Breast epithelium (tissue), 4 donors: ENCODE data around the gene USP28. TPM values are rescaled to one million over a fixed set of nuclear protein-coding genes. Genes with fewer than 3 reads are reported as not detected.

ENCODE experiments used
- DNase-seq, 2 donors: peaks; one replicate each; pipeline ENCODE4 v3.0.0-alpha.2; 2019; ENCODE audit warnings: low spot score in 2 of 2
- H3K27ac ChIP-seq, 2 donors: fragments of 200-600 bp; sonication (generic) in 1 of 2; one replicate each; pipeline ENCODE4 v1.5.1; 2016 to 2019; ENCODE audit warnings: mild to moderate bottlenecking in 1 of 2
- H3K27me3 ChIP-seq, 2 donors: fragments of 200-600 bp; sonication (generic) in 1 of 2; one replicate each; pipeline versions ENCODE4 v1.5.1 to v1.6.0; 2017 to 2019; ENCODE audit warnings: control low read depth in 1 of 2, mild to moderate bottlenecking in 1 of 2
- H3K36me3 ChIP-seq: fragments of 200-600 bp; one replicate; pipeline ENCODE4 v1.5.1; 2019
- H3K4me1 ChIP-seq, 2 donors: fragments of 200-600 bp; sonication (generic); one replicate each; pipeline ENCODE4 v1.5.1; 2016 to 2019; ENCODE audit warnings: control low read depth in 1 of 2
- H3K4me3 ChIP-seq, 3 donors: fragments of 200-600 bp; sonication (generic); 1 replicate in 2 of 3; 2 replicates in 1 of 3; pipeline ENCODE4 v1.5.1; 2016 to 2019; ENCODE audit warnings: mild to moderate bottlenecking in 3 of 3, moderate library complexity in 2 of 3
- H3K9me3 ChIP-seq, 2 donors: fragments of 200-600 bp; sonication (generic) in 1 of 2; one replicate each; pipeline ENCODE4 v1.5.1; 2016 to 2019; ENCODE audit warnings: control low read depth in 1 of 2
- POLR2A ChIP-seq: fragments of 450-650 bp; IDR thresholded peaks from one replicate; pipeline ENCODE4 v1.6.1; 2016; ENCODE audit warnings: antibody characterized with exemption, mild to moderate bottlenecking, moderate library complexity
- POLR2AphosphoS5 ChIP-seq, 3 donors: sonication (generic); formaldehyde crosslinking; IDR thresholded peaks; one replicate each; pipeline ENCODE4 v1.6.1; 2017; ENCODE audit warnings: antibody characterized with exemption in 3 of 3
- intact Hi-C: fragments of 100-400 bp; cut with DNase I; formaldehyde crosslinking; loops from one replicate; pipeline ENCODE4 v1.15.1; 2023; ENCODE audit warnings: low total_unique reads
- total RNA-seq, 3 donors: library from RNA; depleted of rRNA; stranded (reverse); fragments of >200 nt; gene quantifications; one replicate each; pipeline ENCODE4 v1.1.0, GENCODE V29; 2016
- TF ChIP-seq, protein P1 (sequence below), 3 donors: fragments of 450-650 bp; IDR thresholded peaks; one replicate each; pipeline ENCODE4 v1.5.1; 2016 to 2017; ENCODE audit warnings: antibody characterized with exemption in 3 of 3, mild to moderate bottlenecking in 3 of 3, moderate library complexity in 3 of 3

The USP28 gene
- total RNA-seq, 3 donors from 2014 or later, result 15.5 to 38.5 (median 30.2) TPM

DNA sequence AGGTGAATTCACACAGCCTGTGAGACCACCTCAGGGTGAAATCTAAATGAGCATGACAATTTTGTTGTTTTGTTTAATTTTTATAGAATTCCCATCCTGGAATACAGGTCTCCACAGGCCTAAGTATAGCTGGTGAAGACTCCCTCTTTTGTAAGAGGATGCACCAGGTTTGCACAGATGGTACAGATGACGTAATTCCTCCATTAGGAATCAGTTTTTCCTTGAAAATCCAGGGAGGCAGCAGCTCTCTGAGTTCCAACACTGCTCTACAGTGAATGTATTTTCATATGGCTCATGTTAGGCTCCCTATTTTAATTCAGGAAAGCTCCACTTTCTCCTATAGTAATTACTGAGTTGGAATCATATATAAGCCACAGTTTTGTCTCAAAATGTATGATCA, 47.2 kb downstream of the USP28 start:
- Histone ChIP-seq H3K9me3 (no peaks in the 10 kb centered on the region), H3K27me3 (no peaks in the 10 kb centered on the region), H3K4me1 (no peaks in the 10 kb centered on the region), H3K36me3 (no peaks in the 10 kb centered on the region), H3K4me3 (no peak overlapping the region), H3K27ac (no peak overlapping the region)
- DNase-seq, result no peak
- TF ChIP-seq POLR2AphosphoS5 (IDR thresholded peaks at IDR 0.05), result no peak
- no peak for TF ChIP-seq POLR2A
- TF ChIP-seq, protein P1, sequence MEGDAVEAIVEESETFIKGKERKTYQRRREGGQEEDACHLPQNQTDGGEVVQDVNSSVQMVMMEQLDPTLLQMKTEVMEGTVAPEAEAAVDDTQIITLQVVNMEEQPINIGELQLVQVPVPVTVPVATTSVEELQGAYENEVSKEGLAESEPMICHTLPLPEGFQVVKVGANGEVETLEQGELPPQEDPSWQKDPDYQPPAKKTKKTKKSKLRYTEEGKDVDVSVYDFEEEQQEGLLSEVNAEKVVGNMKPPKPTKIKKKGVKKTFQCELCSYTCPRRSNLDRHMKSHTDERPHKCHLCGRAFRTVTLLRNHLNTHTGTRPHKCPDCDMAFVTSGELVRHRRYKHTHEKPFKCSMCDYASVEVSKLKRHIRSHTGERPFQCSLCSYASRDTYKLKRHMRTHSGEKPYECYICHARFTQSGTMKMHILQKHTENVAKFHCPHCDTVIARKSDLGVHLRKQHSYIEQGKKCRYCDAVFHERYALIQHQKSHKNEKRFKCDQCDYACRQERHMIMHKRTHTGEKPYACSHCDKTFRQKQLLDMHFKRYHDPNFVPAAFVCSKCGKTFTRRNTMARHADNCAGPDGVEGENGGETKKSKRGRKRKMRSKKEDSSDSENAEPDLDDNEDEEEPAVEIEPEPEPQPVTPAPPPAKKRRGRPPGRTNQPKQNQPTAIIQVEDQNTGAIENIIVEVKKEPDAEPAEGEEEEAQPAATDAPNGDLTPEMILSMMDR (IDR thresholded peaks at IDR 0.05), result no peak
- intact Hi-C loops, result no loop called here

DNA sequence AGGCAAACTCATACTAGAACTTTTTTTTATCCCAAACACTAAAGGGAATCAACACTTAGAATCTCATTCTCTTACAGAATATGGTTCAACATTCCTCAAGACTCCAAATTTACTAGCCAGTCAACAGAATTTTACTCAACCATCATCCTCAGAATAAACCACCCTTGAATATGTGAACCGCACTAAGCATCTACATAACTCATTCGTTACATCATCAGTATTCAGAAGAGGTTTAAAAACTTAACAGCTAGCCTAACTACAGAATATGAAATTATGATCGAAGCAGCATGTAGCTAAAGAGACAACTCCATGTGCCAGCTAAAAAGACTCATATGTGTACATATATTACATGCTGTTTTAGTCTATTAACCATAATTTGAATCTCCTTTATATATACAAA, 47.9 kb downstream of the USP28 start:
- Histone ChIP-seq H3K36me3 (no peaks in the 10 kb centered on the region), H3K4me1 (no peaks in the 10 kb centered on the region), H3K27ac (no peak overlapping the region), H3K9me3 (no peaks in the 10 kb centered on the region), H3K4me3 (no peak overlapping the region), H3K27me3 (no peaks in the 10 kb centered on the region)
- DNase-seq, result no peak
- intact Hi-C loops, result no loop called here
- no peak for TF ChIP-seq POLR2AphosphoS5 (IDR thresholded peaks at IDR 0.05)
- TF ChIP-seq, protein P1 (IDR thresholded peaks at IDR 0.05), result no peak

DNA sequence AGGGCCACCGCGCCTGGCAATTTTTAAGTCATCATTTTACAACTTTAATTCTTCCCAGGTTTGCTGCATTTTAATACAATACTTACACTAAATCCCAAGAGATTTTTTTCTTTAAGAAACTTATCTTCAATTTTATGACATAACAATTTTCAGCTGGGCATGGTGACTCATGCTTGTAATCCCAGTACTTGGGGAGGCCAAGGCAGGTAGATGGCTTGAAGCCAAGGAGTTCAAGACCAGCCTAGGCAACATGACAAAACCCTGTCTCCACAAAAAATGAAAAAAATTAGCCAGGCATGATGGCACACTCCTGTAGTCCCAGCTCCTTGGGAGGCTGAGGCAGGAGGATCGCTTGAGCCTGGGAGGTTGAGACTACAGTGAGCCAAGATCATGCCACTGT, 56.9 kb downstream of the USP28 start:
- no peak overlapping the region for H3K4me3 ChIP-seq
- TF ChIP-seq, protein P1 (IDR thresholded peaks at IDR 0.05), result no peak
- TF ChIP-seq POLR2A (no peak), POLR2AphosphoS5 (IDR thresholded peaks at IDR 0.05) (no peak)
- DNase-seq, result no peak
- H3K36me3 ChIP-seq, result no peaks in the 10 kb centered on the region
- intact Hi-C loops, result no loop called here
- no peaks in the 10 kb centered on the region for H3K4me1 ChIP-seq
- no peak overlapping the region for H3K27ac ChIP-seq
- no peaks in the 10 kb centered on the region for H3K9me3 ChIP-seq
- H3K27me3 ChIP-seq, result no peaks in the 10 kb centered on the region

DNA sequence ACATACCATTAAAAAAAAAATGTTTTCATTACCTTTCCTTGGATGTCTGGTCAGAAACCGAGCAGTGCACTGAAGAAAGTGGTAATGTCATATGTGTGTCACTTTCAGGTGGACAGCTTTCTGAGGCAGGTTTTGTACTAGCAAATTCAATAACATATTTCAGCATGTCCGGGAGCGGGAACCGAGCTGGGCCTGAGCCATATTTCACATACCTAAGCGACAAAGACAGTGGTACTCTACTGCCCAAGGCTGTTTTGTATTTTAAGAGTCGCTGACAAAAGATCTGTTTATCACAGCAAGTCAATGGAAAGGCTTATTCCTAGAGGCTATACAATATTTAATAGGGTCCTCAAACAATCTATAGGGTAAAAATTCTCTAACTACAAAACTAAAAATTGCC, 57.7 kb downstream of the USP28 start:
- no peaks in the 10 kb centered on the region for H3K9me3 ChIP-seq
- no peaks in the 10 kb centered on the region for H3K27me3 ChIP-seq
- no peak overlapping the region for H3K27ac ChIP-seq
- TF ChIP-seq, protein P1 (IDR thresholded peaks at IDR 0.05), result no peak
- TF ChIP-seq POLR2AphosphoS5 (IDR thresholded peaks at IDR 0.05), result no peak
- no peak for TF ChIP-seq POLR2A
- peak; percentile 57 to 70 for DNase-seq
- intact Hi-C loops, result no loop called here
- no peaks in the 10 kb centered on the region for H3K4me1 ChIP-seq
- H3K4me3 ChIP-seq, result no peak overlapping the region
- no peaks in the 10 kb centered on the region for H3K36me3 ChIP-seq

DNA sequence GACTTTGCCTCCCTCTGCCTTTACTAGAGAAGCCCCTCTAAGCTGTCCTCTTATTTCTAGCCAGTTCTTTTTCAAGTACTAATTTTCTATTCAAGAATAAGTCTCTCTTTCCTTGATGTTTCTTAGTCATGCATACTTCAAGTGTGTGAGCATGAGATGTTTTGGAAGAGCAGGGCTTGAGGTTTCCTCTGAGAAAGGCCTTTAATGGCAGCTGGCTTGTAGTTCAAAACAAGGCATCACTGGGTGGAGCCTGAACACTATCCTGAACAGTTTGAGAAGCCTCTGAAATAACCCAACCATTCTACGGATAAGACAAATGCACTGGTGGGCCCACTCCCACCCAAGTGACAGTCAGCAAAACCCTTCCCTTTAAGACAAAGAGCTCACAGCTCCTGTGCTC, 58.2 kb downstream of the USP28 start:
- no peak for DNase-seq
- intact Hi-C loops, result no loop called here
- Histone ChIP-seq H3K36me3 (no peaks in the 10 kb centered on the region), H3K27me3 (no peaks in the 10 kb centered on the region), H3K9me3 (no peaks in the 10 kb centered on the region), H3K4me1 (no peaks in the 10 kb centered on the region), H3K27ac (no peak overlapping the region), H3K4me3 (no peak overlapping the region)
- TF ChIP-seq POLR2A, result no peak
- TF ChIP-seq POLR2AphosphoS5 (IDR thresholded peaks at IDR 0.05), result no peak
- TF ChIP-seq, protein P1 (IDR thresholded peaks at IDR 0.05), result no peak
